ENCODE data around the gene USP20. TPM values are rescaled to one million over a fixed set of nuclear protein-coding genes. Genes with fewer than 3 reads are reported as not detected.

The USP20 gene
- total and polyA plus RNA-seq, 10 of the 15 experiments (the other 5 are each of a cell fraction or from before 2014, with no cell fraction given), result 0.66 to 23.3 (median 11.0) TPM

DNA sequence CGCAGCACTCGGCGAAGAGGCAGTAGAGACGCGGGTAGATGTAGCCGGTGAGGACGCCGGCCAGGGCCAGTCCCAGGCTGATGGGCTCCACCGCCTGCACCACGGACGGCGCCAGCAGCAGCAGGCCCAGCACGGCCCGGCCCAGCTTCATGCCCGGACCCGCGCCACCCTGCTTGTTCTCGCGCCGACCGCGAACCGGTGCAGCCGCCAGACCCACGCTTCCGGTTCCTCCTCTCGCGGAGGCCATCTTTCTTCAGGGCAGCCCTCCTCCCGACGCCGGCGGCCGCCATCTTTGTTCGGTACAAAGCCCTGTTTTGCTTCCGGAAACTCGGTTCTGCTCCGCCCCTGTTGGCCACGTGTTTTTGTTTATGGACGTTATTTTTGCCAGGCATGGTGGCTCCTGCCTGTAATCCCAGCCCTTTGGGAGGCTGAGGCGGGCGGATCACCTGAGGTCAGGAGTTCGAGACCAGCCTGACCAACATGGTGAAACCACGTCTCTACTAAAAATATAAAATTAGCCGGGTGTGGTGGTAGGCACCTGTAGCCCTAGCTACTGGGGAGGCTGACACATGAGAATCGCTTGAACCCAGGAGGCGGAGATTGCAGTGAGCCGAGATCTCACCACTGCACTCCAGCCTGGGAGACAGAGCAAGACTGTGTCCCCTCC lies 11.2 kb upstream of the USP20 start, which contains the start of gene TOR1A (continued):
- TF ChIP-seq, protein P1, sequence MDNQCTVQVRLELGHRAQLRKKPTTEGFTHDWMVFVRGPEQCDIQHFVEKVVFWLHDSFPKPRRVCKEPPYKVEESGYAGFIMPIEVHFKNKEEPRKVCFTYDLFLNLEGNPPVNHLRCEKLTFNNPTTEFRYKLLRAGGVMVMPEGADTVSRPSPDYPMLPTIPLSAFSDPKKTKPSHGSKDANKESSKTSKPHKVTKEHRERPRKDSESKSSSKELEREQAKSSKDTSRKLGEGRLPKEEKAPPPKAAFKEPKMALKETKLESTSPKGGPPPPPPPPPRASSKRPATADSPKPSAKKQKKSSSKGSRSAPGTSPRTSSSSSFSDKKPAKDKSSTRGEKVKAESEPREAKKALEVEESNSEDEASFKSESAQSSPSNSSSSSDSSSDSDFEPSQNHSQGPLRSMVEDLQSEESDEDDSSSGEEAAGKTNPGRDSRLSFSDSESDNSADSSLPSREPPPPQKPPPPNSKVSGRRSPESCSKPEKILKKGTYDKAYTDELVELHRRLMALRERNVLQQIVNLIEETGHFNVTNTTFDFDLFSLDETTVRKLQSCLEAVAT (IDR thresholded peaks at IDR 0.05), result peak; percentile 86; the same call in 1 of the 2 replicates
- TF ChIP-seq ZNF207 (IDR thresholded peaks at IDR 0.05; ENCODE audit: borderline replicate concordance), result peak; percentile 91; the same call in 1 of the 2 replicates
- TF ChIP-seq POLR2AphosphoS2 (IDR thresholded peaks at IDR 0.05; ENCODE audit: low read depth, low read length), result 0 out of 2 replicates have a peak, but pooled peaks have one; percentile 37
- no peak for TF ChIP-seq WRNIP1 (IDR thresholded peaks at IDR 0.05; ENCODE audit: borderline replicate concordance, low read depth, low read length)

DNA sequence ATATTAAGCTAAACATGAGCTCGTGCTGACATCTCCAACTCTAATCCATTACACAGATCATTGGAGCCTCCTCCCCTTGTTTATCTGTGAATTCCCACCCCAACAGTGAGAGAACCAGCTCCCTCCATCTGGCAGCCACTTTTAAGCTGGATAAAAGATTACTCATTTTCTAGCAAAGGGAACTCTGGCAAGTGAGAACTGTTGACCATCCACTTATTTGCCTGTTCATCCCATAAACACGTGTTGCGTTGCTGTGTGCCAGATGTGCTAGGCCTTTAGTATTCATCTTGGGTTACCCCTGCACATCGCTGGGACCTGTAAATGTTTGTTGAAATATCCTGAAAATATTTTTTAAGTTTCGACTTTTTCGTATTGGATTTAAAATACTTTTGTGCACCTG lies 8.9 kb upstream of the USP20 start:
- no peak overlapping the region for H3K4me3 ChIP-seq
- peaks cover 16% of the 10 kb centered on the region for H3K79me2 ChIP-seq (ENCODE audit: control insufficient read depth, insufficient read depth, low read length)
- 81% methylated on average over 6 of the region's 6 CpGs for WGBS (ENCODE audit: insufficient coverage, insufficient replicate concordance, low lambda C conversion rate, missing lambda C conversion rate)
- no TSS peak for BruUV-seq (replicated peaks)
- intact Hi-C loops (cut with micrococcal nuclease; ENCODE audit: unreplicated experiment) (no loop called here), in situ Hi-C loops (cut with MboI) (loop anchor here (25.0 kb wide), 1 partner anchor 1436 kb away; no protein-coding TSS in a partner anchor)
- no peak overlapping the region for H3K27ac ChIP-seq (ENCODE audit: control insufficient read depth, insufficient read depth)
- no peak overlapping the region for H3K9ac ChIP-seq (ENCODE audit: control insufficient read depth, insufficient read depth, low read length)
- H3K4me2 ChIP-seq (ENCODE audit: control insufficient read depth, insufficient read depth), result no peak overlapping the region
- TF ChIP-seq, protein P2, sequence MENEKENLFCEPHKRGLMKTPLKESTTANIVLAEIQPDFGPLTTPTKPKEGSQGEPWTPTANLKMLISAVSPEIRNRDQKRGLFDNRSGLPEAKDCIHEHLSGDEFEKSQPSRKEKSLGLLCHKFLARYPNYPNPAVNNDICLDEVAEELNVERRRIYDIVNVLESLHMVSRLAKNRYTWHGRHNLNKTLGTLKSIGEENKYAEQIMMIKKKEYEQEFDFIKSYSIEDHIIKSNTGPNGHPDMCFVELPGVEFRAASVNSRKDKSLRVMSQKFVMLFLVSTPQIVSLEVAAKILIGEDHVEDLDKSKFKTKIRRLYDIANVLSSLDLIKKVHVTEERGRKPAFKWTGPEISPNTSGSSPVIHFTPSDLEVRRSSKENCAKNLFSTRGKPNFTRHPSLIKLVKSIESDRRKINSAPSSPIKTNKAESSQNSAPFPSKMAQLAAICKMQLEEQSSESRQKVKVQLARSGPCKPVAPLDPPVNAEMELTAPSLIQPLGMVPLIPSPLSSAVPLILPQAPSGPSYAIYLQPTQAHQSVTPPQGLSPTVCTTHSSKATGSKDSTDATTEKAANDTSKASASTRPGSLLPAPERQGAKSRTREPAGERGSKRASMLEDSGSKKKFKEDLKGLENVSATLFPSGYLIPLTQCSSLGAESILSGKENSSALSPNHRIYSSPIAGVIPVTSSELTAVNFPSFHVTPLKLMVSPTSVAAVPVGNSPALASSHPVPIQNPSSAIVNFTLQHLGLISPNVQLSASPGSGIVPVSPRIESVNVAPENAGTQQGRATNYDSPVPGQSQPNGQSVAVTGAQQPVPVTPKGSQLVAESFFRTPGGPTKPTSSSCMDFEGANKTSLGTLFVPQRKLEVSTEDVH (IDR thresholded peaks at IDR 0.05; ENCODE audit: low read depth, partially characterized antibody), result no peak
- TF ChIP-seq HCFC1 (IDR thresholded peaks at IDR 0.05; ENCODE audit: low read length) (no peak), ZNF24 (IDR thresholded peaks at IDR 0.05) (no peak), HSF1 (IDR thresholded peaks at IDR 0.05; ENCODE audit: low read depth, low read length) (no peak), CBX3 (IDR thresholded peaks at IDR 0.05; ENCODE audit: borderline replicate concordance, low read depth) (no peak), ASH2L (IDR thresholded peaks at IDR 0.05; ENCODE audit: borderline replicate concordance, low read depth) (no peak), YBX1 (IDR thresholded peaks at IDR 0.05) (no peak)
- TF ChIP-seq, protein P3, sequence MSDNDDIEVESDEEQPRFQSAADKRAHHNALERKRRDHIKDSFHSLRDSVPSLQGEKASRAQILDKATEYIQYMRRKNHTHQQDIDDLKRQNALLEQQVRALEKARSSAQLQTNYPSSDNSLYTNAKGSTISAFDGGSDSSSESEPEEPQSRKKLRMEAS (IDR thresholded peaks at IDR 0.05; ENCODE audit: low read depth, low read length), result no peak
- no peak for FAIRE-seq
- no peaks in the 10 kb centered on the region for H4K20me1 ChIP-seq (ENCODE audit: control insufficient read depth, insufficient read depth)
- ChIA-PET CTCF (interaction anchor here (0.6 to 1.3 kb wide), 3 partner anchors 8 to 1961 kb away, joined by 3 to 4 read pairs (median 3); partner anchors contain the start of genes C9orf78 and USP20), RAD21 (ENCODE audit: unreplicated experiment) (no interaction called here), SMC1A (ENCODE audit: uncharacterized antibody, unreplicated experiment) (no interaction called here), POLR2A (interaction anchor here (0.7 kb wide), 1 partner anchor 41 kb away, joined by 3 read pairs; no protein-coding TSS in a partner anchor)
- H3K27me3 ChIP-seq (replicated peaks in 1 of 2; ENCODE audit: control insufficient read depth in 2 of 2, insufficient read depth in 2 of 2, low read length in 1 of 2), result no peaks in the 10 kb centered on the region
- peaks cover 6% of the 10 kb centered on the region for H3K4me1 ChIP-seq (ENCODE audit: control insufficient read depth, insufficient read depth, low read length)
- no peak for ATAC-seq
- no peak for DNase-seq (ENCODE audit: low read depth, low spot score)
- peaks cover 6 to 23% of the 10 kb centered on the region in 2 experiments; a peak in 3 of 4 replicates for H3K36me3 ChIP-seq (ENCODE audit: control insufficient read depth in 2 of 2, insufficient read depth in 2 of 2, low read length in 1 of 2)
- H3K9me3 ChIP-seq (replicated peaks; ENCODE audit: control insufficient read depth, insufficient read depth, low read length), result no peaks in the 10 kb centered on the region
- H2AFZ ChIP-seq (ENCODE audit: control insufficient read depth, low read depth, low read length), result no peak overlapping the region
